CD4-positive, alpha-beta T cell (primary cell): ENCODE data around the gene SZT2. TPM values are rescaled to one million over a fixed set of nuclear protein-coding genes. Genes with fewer than 3 reads are reported as not detected.

ENCODE experiments used
- ATAC-seq: fragments of 200-7000 bp; cut with Tn5 transposase; one replicate; pipeline ENCODE4 v1.10.0; 2022; ENCODE audit warnings: mild to moderate bottlenecking; ENCODE audit not compliant: poor library complexity
- CTCF ChIA-PET: fragments of 350-600 bp; sonication (Branson Sonifier 250); formaldehyde crosslinking; loops from one replicate; lab custom pipeline; 2021; ENCODE audit warnings: antibody characterized with exemption, inconsistent platforms; lab: Charles Lee
- POLR2A ChIA-PET: fragments of 350-600 bp; sonication (Branson Sonifier 250); formaldehyde crosslinking; loops from one replicate; lab custom pipeline; 2021; ENCODE audit warnings: antibody characterized with exemption, inconsistent platforms; lab: Charles Lee
- DNase-seq, 14 experiments: peaks; one replicate each; pipeline ENCODE4 v3.0.0-alpha.2; 2013 to 2020; ENCODE audit warnings: mixed read lengths in 2 of 14
- H3K27ac ChIP-seq, 2 donors: one replicate each; pipeline versions ENCODE4 v1.5.1 to v1.7.0; 2013; ENCODE audit warnings: low read length in 2 of 2, low read depth in 1 of 2, mild to moderate bottlenecking in 1 of 2
- H3K27me3 ChIP-seq, 2 experiments: 1 replicate in 1 of 2; 2 replicates in 1 of 2; pipeline versions ENCODE4 v1.6.1 to v1.7.0; 2013; ENCODE audit warnings: low read length in 2 of 2, control low read depth in 1 of 2, mild to moderate bottlenecking in 1 of 2, moderate library complexity in 1 of 2; ENCODE audit not compliant: insufficient read depth in 2 of 2, control insufficient read depth in 1 of 2
- H3K36me3 ChIP-seq: one replicate; pipeline ENCODE4 v1.6.1; 2013; ENCODE audit warnings: low read length, control low read depth; ENCODE audit not compliant: insufficient read depth
- H3K4me1 ChIP-seq: one replicate; pipeline ENCODE4 v1.6.1; 2013; ENCODE audit warnings: low read length, control low read depth; ENCODE audit not compliant: insufficient read depth
- H3K4me3 ChIP-seq: one replicate; pipeline ENCODE4 v1.5.1; 2013; ENCODE audit warnings: mild to moderate bottlenecking, low read length, moderate library complexity
- H3K9me3 ChIP-seq, 2 experiments: 1 replicate in 1 of 2; 2 replicates in 1 of 2; pipeline versions ENCODE4 v1.6.1 to v1.7.0; 2013; ENCODE audit warnings: low read length in 2 of 2, mild to moderate bottlenecking in 2 of 2, control low read depth in 1 of 2, moderate library complexity in 1 of 2; ENCODE audit not compliant: control insufficient read depth in 1 of 2, insufficient read depth in 1 of 2
- H3K27ac Mint-ChIP-seq: one replicate; pipeline ENCODE4 v1.8.0; 2020; ENCODE audit warnings: mixed read lengths
- H3K27me3 Mint-ChIP-seq: one replicate; pipeline ENCODE4 v1.8.0; 2021; ENCODE audit warnings: mixed read lengths
- H3K36me3 Mint-ChIP-seq: one replicate; pipeline ENCODE4 v1.8.0; 2021; ENCODE audit warnings: low read depth, mixed read lengths
- H3K4me1 Mint-ChIP-seq: one replicate; pipeline ENCODE4 v1.8.0; 2021; ENCODE audit warnings: low read depth, mixed read lengths
- H3K4me3 Mint-ChIP-seq: one replicate; pipeline ENCODE4 v1.8.0; 2020; ENCODE audit warnings: mild to moderate bottlenecking, mixed read lengths
- H3K9me3 Mint-ChIP-seq: one replicate; pipeline ENCODE4 v1.8.0; 2020; ENCODE audit warnings: mixed read lengths
- CTCF ChIP-seq: fragments of 200-600 bp; IDR thresholded peaks from one replicate; pipeline ENCODE4 v1.8.0; 2022; ENCODE audit warnings: antibody characterized with exemption, mild to moderate bottlenecking
- intact Hi-C, 2 experiments: fragments of 100-400 bp; cut with DNase I in 1 of 2; cut with micrococcal nuclease in 1 of 2; formaldehyde crosslinking; loops; one replicate each; pipeline versions ENCODE4 v1.15.1 to v1.9.0; 2023 to 2025; cut with DNase I, micrococcal nuclease
- total RNA-seq, 174 experiments: library from RNA in 2 of 174; stranded (reverse) in 2 of 174; gene quantifications; one replicate each; pipeline ENCODE4 v1.2.3 and lab custom pipeline; 2021 to 2026

Gene SZT2
- total RNA-seq, 2 experiments from 2014 or later: 69.7 to 72.5 TPM

DNA sequence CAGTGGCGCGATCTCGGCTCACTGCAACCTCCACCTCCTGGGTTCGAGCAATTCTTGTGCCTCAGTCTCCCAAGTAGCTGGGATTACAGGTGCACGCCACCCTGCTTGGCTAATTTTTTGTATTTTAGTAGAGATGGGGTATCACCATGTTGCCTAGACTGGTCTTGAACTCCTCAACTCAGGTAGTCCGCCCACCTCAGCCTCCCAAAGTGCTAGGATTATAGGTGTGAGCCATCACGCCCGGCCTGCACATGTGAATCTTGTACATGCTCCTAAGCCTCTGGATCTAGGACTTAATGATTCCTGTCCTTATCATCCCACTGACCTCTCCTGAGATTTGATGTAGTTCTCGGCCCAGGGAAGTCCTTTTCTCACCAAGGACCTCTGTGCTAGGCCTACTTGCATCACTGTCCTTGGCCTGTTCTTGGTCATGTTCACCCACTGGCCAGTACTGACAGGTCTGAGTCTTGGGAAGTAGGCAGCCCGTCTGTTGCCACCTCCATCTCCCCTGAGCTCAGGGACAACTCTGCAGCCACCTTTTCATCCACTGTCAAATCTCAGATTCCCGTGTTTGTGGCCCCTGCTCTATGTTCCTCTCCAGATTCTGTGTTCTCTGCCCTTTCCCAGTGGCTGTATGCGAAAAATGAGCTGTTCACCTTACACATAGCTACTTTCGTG lies 54.6 kb downstream of the SZT2 start:
- no peaks in the 10 kb centered on the region for H3K27me3 ChIP-seq
- no peak overlapping the region for H3K4me3 ChIP-seq
- no peaks in the 10 kb centered on the region for H3K4me1 ChIP-seq
- H3K9me3 ChIP-seq: no peaks in the 10 kb centered on the region
- ATAC-seq (no peak), DNase-seq (no peak)
- Mint-ChIP-seq H3K27me3 (no peaks in the 10 kb centered on the region), H3K4me1 (no peaks in the 10 kb centered on the region), H3K27ac (no peak overlapping the region), H3K4me3 (no peak overlapping the region), H3K9me3 (no peaks in the 10 kb centered on the region), H3K36me3 (peaks cover 93% of the 10 kb centered on the region)
- peaks cover 98% of the 10 kb centered on the region for H3K36me3 ChIP-seq
- H3K27ac ChIP-seq: no peak overlapping the region
- intact Hi-C loops: no loop called here
- ChIA-PET POLR2A (interaction anchor here (1.7 kb wide), 1 partner anchor 10 kb away, joined by 6 read pairs; the partner anchor contains the start of gene HYI), CTCF (no interaction called here)
- TF ChIP-seq CTCF: no peak

DNA sequence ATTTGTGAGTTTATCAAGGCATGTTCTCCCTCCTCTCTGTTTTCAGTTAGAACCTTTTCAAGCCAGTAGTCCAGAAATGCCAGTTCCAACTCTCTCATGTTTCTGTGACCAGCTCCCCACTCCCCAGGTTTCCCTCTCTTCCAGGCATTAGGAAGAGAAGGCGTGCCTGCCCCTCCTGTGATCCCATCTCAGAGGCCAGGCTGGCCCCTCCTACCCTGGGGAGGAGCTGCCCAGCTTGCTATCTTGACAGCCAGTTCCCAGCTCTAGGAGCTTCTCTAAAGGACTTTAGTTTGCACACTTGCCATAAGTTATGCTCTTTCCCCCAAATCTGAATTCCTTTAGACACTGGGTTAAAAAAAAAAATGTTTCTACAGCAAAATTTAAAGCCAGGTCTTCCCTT lies 55.1 kb downstream of the SZT2 start:
- ChIA-PET CTCF (no interaction called here), POLR2A (interaction anchor here (1.7 kb wide), 1 partner anchor 10 kb away, joined by 6 read pairs; the partner anchor contains the start of gene HYI)
- Histone ChIP-seq H3K4me1 (no peaks in the 10 kb centered on the region), H3K36me3 (peaks cover 94% of the 10 kb centered on the region), H3K27me3 (no peaks in the 10 kb centered on the region), H3K27ac (no peak overlapping the region), H3K4me3 (no peak overlapping the region), H3K9me3 (no peaks in the 10 kb centered on the region)
- intact Hi-C loops: no loop called here
- Mint-ChIP-seq H3K27me3 (no peaks in the 10 kb centered on the region), H3K27ac (no peak overlapping the region), H3K4me3 (no peak overlapping the region), H3K9me3 (no peaks in the 10 kb centered on the region), H3K36me3 (peaks cover 93% of the 10 kb centered on the region), H3K4me1 (no peaks in the 10 kb centered on the region)
- no peak for TF ChIP-seq CTCF
- no peak for DNase-seq
- no peak for ATAC-seq

- no peaks in the 10 kb centered on the region for H3K9me3 ChIP-seq
- DNase-seq: no peak
- Mint-ChIP-seq H3K36me3 (peaks cover 93% of the 10 kb centered on the region), H3K27ac (no peak overlapping the region), H3K27me3 (no peaks in the 10 kb centered on the region), H3K4me3 (no peak overlapping the region), H3K4me1 (no peaks in the 10 kb centered on the region), H3K9me3 (no peaks in the 10 kb centered on the region)
- peaks cover 92% of the 10 kb centered on the region for H3K36me3 ChIP-seq
- ChIA-PET CTCF (no interaction called here), POLR2A (interaction anchor here (1.7 kb wide), 1 partner anchor 9 kb away, joined by 6 read pairs; the partner anchor contains the start of gene HYI)
- H3K4me3 ChIP-seq: no peak overlapping the region
- no peaks in the 10 kb centered on the region for H3K4me1 ChIP-seq
- no peaks in the 10 kb centered on the region for H3K27me3 ChIP-seq
- no peak for TF ChIP-seq CTCF
- no peak for ATAC-seq
- intact Hi-C loops: no loop called here
- no peak overlapping the region for H3K27ac ChIP-seq
These were observed 56.1 kb downstream of the SZT2 start for GRCh38 chr1:43445606-43446387.
